Gastrocnemius medialis (tissue), 4 donors: ENCODE data around the gene ARPC5L.

Experiments used
- POLR2A ChIP-seq, 2 donors: fragments of 450-650 bp; IDR thresholded peaks; one replicate each; pipeline ENCODE4 v1.6.1; 2017; ENCODE audit warnings: antibody characterized with exemption in 2 of 2, mild to moderate bottlenecking in 2 of 2, moderate library complexity in 2 of 2
- TF ChIP-seq, protein P1 (sequence below), 5 experiments: fragments of 450-650 bp in 3 of 5; fragments of 200-600 bp in 2 of 5; sonication (generic) in 2 of 5; IDR thresholded peaks in 4 of 5; conservative IDR thresholded peaks in 1 of 5; 1 replicate in 4 of 5; 2 replicates in 1 of 5; pipeline ENCODE4 v1.5.1; 2016 to 2019; ENCODE audit warnings: antibody characterized with exemption in 5 of 5, mild to moderate bottlenecking in 3 of 5, moderate library complexity in 3 of 5

DNA sequence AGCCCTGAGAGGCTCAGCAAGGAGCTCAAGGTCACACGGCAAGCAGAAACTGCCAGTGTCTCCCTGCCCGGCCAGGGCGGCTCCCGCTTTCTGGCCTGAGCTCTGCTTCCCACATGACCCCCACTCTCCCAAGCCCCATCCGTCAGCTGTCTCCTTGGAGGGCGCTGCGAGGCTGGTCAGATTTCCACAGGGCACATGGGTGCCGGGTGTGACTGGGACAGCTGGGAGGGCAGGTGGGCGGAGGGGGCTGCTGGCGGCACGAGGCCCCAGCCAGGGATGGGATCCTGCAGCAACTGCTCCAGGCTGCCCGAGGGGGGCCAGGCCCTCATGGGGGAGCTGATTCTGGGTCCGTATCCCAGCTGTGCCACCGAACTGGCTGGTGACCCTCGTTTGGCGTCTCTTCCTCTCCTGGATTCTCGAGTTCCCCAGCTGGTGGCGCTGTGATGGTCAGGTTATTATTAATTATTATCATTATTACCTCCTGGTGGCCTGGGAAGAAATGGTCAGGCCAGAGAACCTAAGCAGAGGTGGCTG is 21.6 kb upstream of the ARPC5L start:
- TF ChIP-seq, protein P1, sequence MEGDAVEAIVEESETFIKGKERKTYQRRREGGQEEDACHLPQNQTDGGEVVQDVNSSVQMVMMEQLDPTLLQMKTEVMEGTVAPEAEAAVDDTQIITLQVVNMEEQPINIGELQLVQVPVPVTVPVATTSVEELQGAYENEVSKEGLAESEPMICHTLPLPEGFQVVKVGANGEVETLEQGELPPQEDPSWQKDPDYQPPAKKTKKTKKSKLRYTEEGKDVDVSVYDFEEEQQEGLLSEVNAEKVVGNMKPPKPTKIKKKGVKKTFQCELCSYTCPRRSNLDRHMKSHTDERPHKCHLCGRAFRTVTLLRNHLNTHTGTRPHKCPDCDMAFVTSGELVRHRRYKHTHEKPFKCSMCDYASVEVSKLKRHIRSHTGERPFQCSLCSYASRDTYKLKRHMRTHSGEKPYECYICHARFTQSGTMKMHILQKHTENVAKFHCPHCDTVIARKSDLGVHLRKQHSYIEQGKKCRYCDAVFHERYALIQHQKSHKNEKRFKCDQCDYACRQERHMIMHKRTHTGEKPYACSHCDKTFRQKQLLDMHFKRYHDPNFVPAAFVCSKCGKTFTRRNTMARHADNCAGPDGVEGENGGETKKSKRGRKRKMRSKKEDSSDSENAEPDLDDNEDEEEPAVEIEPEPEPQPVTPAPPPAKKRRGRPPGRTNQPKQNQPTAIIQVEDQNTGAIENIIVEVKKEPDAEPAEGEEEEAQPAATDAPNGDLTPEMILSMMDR (IDR thresholded peaks at IDR 0.05 in 4 of 5, conservative IDR thresholded peaks at IDR 0.05 in 1 of 5): peak; percentile 39 to 71 (median 55)
- peak in 1 of 2 donors; percentile 25 for TF ChIP-seq POLR2A (IDR thresholded peaks at IDR 0.05)
